IMR-90 (cell line): ENCODE results near the gene CYTH4. TPM values are rescaled to one million over a fixed set of nuclear protein-coding genes. Genes with fewer than 3 reads are reported as not detected.

Experiments used
- ATAC-seq: fragments of 200-7000 bp; cut with Tn5 transposase; 2 replicates; pipeline ENCODE4 v1.9.1; 2020; ENCODE audit warnings: low read depth, mild to moderate bottlenecking, moderate library complexity
- BruUV-seq: library from RNA; stranded (reverse); fragments of 400-500 nt; replicated peaks from 2 replicates; lab custom pipeline; 2021; lab: Mats Ljungman, UMichigan
- CTCF ChIA-PET: fragments of 300-600 bp; formaldehyde crosslinking; extraction: SDS; loops from one replicate; lab custom pipeline; 2021; ENCODE audit warnings: antibody characterized with exemption; lab: Yijun Ruan, JAX
- POLR2A ChIA-PET: fragments of 300-600 bp; sonication (Branson Sonifier 250); formaldehyde crosslinking; loops from one replicate; lab custom pipeline; 2022; ENCODE audit warnings: antibody characterized with exemption; ENCODE audit not compliant: unreplicated experiment; lab: Charles Lee
- DNase-seq: peaks from one replicate; pipeline ENCODE4 v3.0.0; 2013
- H2AFZ ChIP-seq: replicated peaks from 2 replicates; pipeline ENCODE3; 2013; ENCODE audit warnings: low read length, mild to moderate bottlenecking; ENCODE audit not compliant: poor library complexity
- H2AK5ac ChIP-seq: 2 replicates; pipeline ENCODE4 v1.6.1; 2013; ENCODE audit warnings: low read depth, low read length, inconsistent platforms
- H2AK9ac ChIP-seq: replicated peaks from 2 replicates; pipeline ENCODE3; 2013; ENCODE audit warnings: mild to moderate bottlenecking, low read depth, low read length, moderate library complexity; ENCODE audit not compliant: poor library complexity
- H2BK120ac ChIP-seq: 2 replicates; pipeline ENCODE4 v1.6.1; 2013; ENCODE audit warnings: low read depth, low read length, inconsistent platforms
- H2BK15ac ChIP-seq: 3 replicates; pipeline ENCODE4 v1.6.1; 2013; ENCODE audit warnings: low read depth, low read length, inconsistent platforms
- H2BK20ac ChIP-seq: 2 replicates; pipeline ENCODE4 v1.6.1; 2013; ENCODE audit warnings: low read depth, mild to moderate bottlenecking, inconsistent platforms, low read length, moderate library complexity
- H2BK5ac ChIP-seq: 2 replicates; pipeline ENCODE4 v1.6.1; 2013; ENCODE audit warnings: mild to moderate bottlenecking, low read depth, low read length, inconsistent platforms; ENCODE audit not compliant: poor library complexity, severe bottlenecking
- H3K14ac ChIP-seq: replicated peaks from 2 replicates; pipeline ENCODE4 v1.6.1; 2013; ENCODE audit warnings: low read depth, low read length, inconsistent platforms
- H3K18ac ChIP-seq: 2 replicates; pipeline ENCODE4 v1.6.1; 2013; ENCODE audit warnings: low read depth, low read length, control low read depth
- H3K23ac ChIP-seq: 2 replicates; pipeline ENCODE4 v1.6.1; 2013; ENCODE audit warnings: low read depth, low read length, inconsistent platforms
- H3K27ac ChIP-seq: 2 replicates; pipeline ENCODE4 v1.5.1; 2013; ENCODE audit warnings: mild to moderate bottlenecking, control low read depth, low read length; ENCODE audit not compliant: insufficient read depth
- H3K27me3 ChIP-seq: 2 replicates; pipeline ENCODE4 v1.6.1; 2013; ENCODE audit warnings: low read length; ENCODE audit not compliant: control insufficient read depth, insufficient read depth
- H3K36me3 ChIP-seq: 2 replicates; pipeline ENCODE4 v1.6.1; 2013; ENCODE audit warnings: low read length, mixed read lengths; ENCODE audit not compliant: control insufficient read depth, insufficient read depth
- H3K4ac ChIP-seq: 2 replicates; pipeline ENCODE4 v1.6.1; 2013; ENCODE audit warnings: low read depth, low read length, inconsistent platforms
- H3K4me1 ChIP-seq: 2 replicates; pipeline ENCODE4 v1.6.1; 2013; ENCODE audit warnings: low read length, mixed read lengths; ENCODE audit not compliant: control insufficient read depth, insufficient read depth
- H3K4me2 ChIP-seq: 2 replicates; pipeline ENCODE4 v1.6.1; 2013; ENCODE audit warnings: low read depth, mild to moderate bottlenecking, control low read depth, low read length, moderate library complexity
- H3K4me3 ChIP-seq: 2 replicates; pipeline ENCODE4 v1.5.1; 2013; ENCODE audit warnings: low read depth, mild to moderate bottlenecking, control low read depth, low read length, moderate library complexity; ENCODE audit not compliant: insufficient read depth
- H3K56ac ChIP-seq: 2 replicates; pipeline ENCODE4 v1.6.1; 2013; ENCODE audit warnings: low read length, inconsistent platforms; ENCODE audit not compliant: insufficient read depth; ENCODE audit errors: extremely low read depth
- H3K79me1 ChIP-seq, 2 experiments: 2 replicates each; pipeline ENCODE4 v1.6.1; 2013; ENCODE audit warnings: low read length in 2 of 2, inconsistent platforms in 1 of 2, low read depth in 1 of 2
- H3K9ac ChIP-seq: 2 replicates; pipeline ENCODE4 v1.6.1; 2013; ENCODE audit warnings: low read depth, low read length, control low read depth
- H3K9me1 ChIP-seq: 2 replicates; pipeline ENCODE4 v1.6.1; 2013; ENCODE audit warnings: low read length, inconsistent platforms; ENCODE audit not compliant: insufficient read depth
- H3K9me3 ChIP-seq: 2 replicates; pipeline ENCODE4 v1.6.1; 2013; ENCODE audit warnings: low read length; ENCODE audit not compliant: control insufficient read depth, insufficient read depth
- H4K20me1 ChIP-seq: 2 replicates; pipeline ENCODE4 v1.6.1; 2013; ENCODE audit warnings: low read length, inconsistent platforms; ENCODE audit not compliant: insufficient read depth
- H4K5ac ChIP-seq: 2 replicates; pipeline ENCODE4 v1.6.1; 2013; ENCODE audit warnings: mild to moderate bottlenecking, low read depth, low read length, control low read depth
- H4K8ac ChIP-seq, 2 experiments: 2 replicates each; pipeline ENCODE4 v1.6.1; 2013; ENCODE audit warnings: low read depth in 2 of 2, low read length in 2 of 2, control low read depth in 1 of 2, inconsistent platforms in 1 of 2
- H4K91ac ChIP-seq: 2 replicates; pipeline ENCODE4 v1.6.1; 2013; ENCODE audit warnings: low read depth, low read length, inconsistent platforms; ENCODE audit not compliant: insufficient read depth
- BHLHE40 ChIP-seq: fragments of 150-350 bp; IDR thresholded peaks from 2 replicates; pipeline ENCODE4 v1.6.1; 2016; ENCODE audit warnings: mild to moderate bottlenecking, low read depth, low read length
- CEBPB ChIP-seq: IDR thresholded peaks from 2 replicates; pipeline ENCODE4 v1.6.1; 2012; ENCODE audit warnings: low read depth, low read length, improper control_type of control experiment
- CHD1 ChIP-seq: IDR thresholded peaks from 2 replicates; pipeline ENCODE4 v1.6.1; 2012; ENCODE audit warnings: low read depth, low read length, improper control_type of control experiment
- CTCF ChIP-seq: conservative IDR thresholded peaks from 2 replicates; pipeline ENCODE4 v1.5.1; 2012; ENCODE audit warnings: mild to moderate bottlenecking, low read depth, low read length, improper control_type of control experiment
- ELK1 ChIP-seq: fragments of 150-350 bp; IDR thresholded peaks from 2 replicates; pipeline ENCODE4 v1.6.1; 2016; ENCODE audit warnings: low read depth, mild to moderate bottlenecking, low read length, moderate library complexity, borderline replicate concordance
- FOS ChIP-seq: fragments of 150-350 bp; IDR thresholded peaks from 2 replicates; pipeline ENCODE4 v1.6.1; 2016; ENCODE audit warnings: low read depth, low read length
- MAZ ChIP-seq: IDR thresholded peaks from 2 replicates; pipeline ENCODE4 v1.6.1; 2012; ENCODE audit warnings: low read depth, mild to moderate bottlenecking, low read length, improper control_type of control experiment, moderate library complexity, borderline replicate concordance
- MXI1 ChIP-seq: IDR thresholded peaks from 2 replicates; pipeline ENCODE4 v1.6.1; 2012; ENCODE audit warnings: low read depth, mild to moderate bottlenecking, low read length, moderate library complexity, borderline replicate concordance
- NFE2L2 ChIP-seq: fragments of 150-350 bp; IDR thresholded peaks from 2 replicates; pipeline ENCODE4 v1.6.1; 2016; ENCODE audit warnings: low read depth, mild to moderate bottlenecking, low read length
- POLR2A ChIP-seq: IDR thresholded peaks from 2 replicates; pipeline ENCODE4 v1.6.1; 2012; ENCODE audit warnings: mild to moderate bottlenecking, low read depth, low read length
- RAD21 ChIP-seq: IDR thresholded peaks from 2 replicates; pipeline ENCODE4 v1.6.1; 2012; ENCODE audit warnings: low read length, improper control_type of control experiment
- RCOR1 ChIP-seq: IDR thresholded peaks from 2 replicates; pipeline ENCODE4 v1.6.1; 2012; ENCODE audit warnings: mild to moderate bottlenecking, low read length, improper control_type of control experiment; ENCODE audit not compliant: insufficient replicate concordance
- SMC3 ChIP-seq: fragments of 150-350 bp; IDR thresholded peaks from 2 replicates; pipeline ENCODE4 v1.6.1; 2016; ENCODE audit warnings: low read depth, mild to moderate bottlenecking, antibody characterized with exemption, low read length, moderate library complexity
- USF2 ChIP-seq: fragments of 150-350 bp; IDR thresholded peaks from 2 replicates; pipeline ENCODE4 v1.6.1; 2017; ENCODE audit warnings: mild to moderate bottlenecking, antibody characterized with exemption, low read length, low read depth
- WGBS, 2 experiments: methylation state at CpG; one replicate each; pipeline versions ENCODE4 v1.1.5 to v1.1.7; 2013; ENCODE audit warnings: missing lambda C conversion rate in 2 of 2; ENCODE audit not compliant: insufficient read length in 1 of 2; ENCODE audit errors: extremely low coverage in 2 of 2; 5-methylcytosine and 5-hydroxymethylcytosine counted together
- dilution Hi-C: fragments of 300-500 bp; cut with HindIII; formaldehyde crosslinking; loops from one replicate; pipeline ENCODE4 v1.14.3; 2018; ENCODE audit warnings: low sequenced_read_pairs; ENCODE audit not compliant: unreplicated experiment
- in situ Hi-C: fragments of 300-500 bp; cut with MboI; formaldehyde crosslinking; loops from 3 replicates; pipeline ENCODE4 v1.14.3; 2019; ENCODE audit warnings: low sequenced_read_pairs, inconsistent platforms, mixed read lengths
- intact Hi-C: fragments of 100-400 bp; cut with micrococcal nuclease; formaldehyde crosslinking; loops from 2 replicates; pipeline ENCODE4 v1.10.0; 2022
- polyA plus RNA-seq, 3 experiments: library from polyadenylated mRNA; depleted of rRNA; stranded (reverse); fragments of >200 nt; gene quantifications; 2 replicates each; pipeline ENCODE4 v1.2.3, GENCODE V29; 2012; ENCODE audit warnings: low replicate concordance in 1 of 3
- total RNA-seq: library from RNA; depleted of rRNA; stranded (reverse); fragments of >200 nt; gene quantifications from 2 replicates; pipeline ENCODE4 v1.2.3, GENCODE V29; 2012

Gene CYTH4
- total and polyA plus RNA-seq, 2 of the 4 experiments (the other 2 are of a cell fraction): 0.36 to 0.55 TPM

GRCh38 chr22:37273126-37273845 is 9.0 kb upstream of the CYTH4 start:
- Histone ChIP-seq H3K18ac (peak overlapping the region; percentile 77), H4K8ac (peak overlapping the region; percentile 66 to 97; a peak in 3 of 4 replicates), H3K27ac (peak overlapping the region; percentile 64), H4K20me1 (no peaks in the 10 kb centered on the region), H3K4me2 (no peak overlapping the region), H3K36me3 (no peaks in the 10 kb centered on the region), H3K79me1 (no peaks in the 10 kb centered on the region), H3K23ac (peak overlapping the region; percentile 97), H2AK9ac (peak overlapping the region; percentile 82), H2BK5ac (peak overlapping the region; percentile 83), H2BK120ac (peak overlapping the region; percentile 97), H3K14ac (peak overlapping the region; percentile 99), H3K9me3 (no peaks in the 10 kb centered on the region), H2BK20ac (peak overlapping the region; percentile 98), H3K4ac (peak overlapping the region; percentile 99), H2AK5ac (peak overlapping the region; percentile 96), H2BK15ac (peak overlapping the region; percentile 98; the same call in 2 of the 3 replicates), H3K4me1 (peaks cover 5% of the 10 kb centered on the region), H3K27me3 (no peaks in the 10 kb centered on the region), H3K4me3 (no peak overlapping the region), H3K56ac (peak overlapping the region; percentile 75), H3K9ac (peak overlapping the region; percentile 49; the same call in 1 of the 2 replicates), H4K91ac (peak overlapping the region; percentile 92), H2AFZ (peak overlapping the region; percentile 90), H3K9me1 (peaks cover 11% of the 10 kb centered on the region), H4K5ac (peak overlapping the region; percentile 70)
- in situ Hi-C loops: no loop called here
- WGBS, 2 experiments: 61% methylated on average over 12 of the region's 17 CpGs; no CpG with 5 or more reads in 1 of the 2 experiments
- intact Hi-C loops: no loop called here
- DNase-seq: peak; percentile 79
- POLR2A ChIA-PET: interaction anchor here (0.7 kb wide), 1 partner anchor 14 kb away, joined by 3 read pairs; no protein-coding TSS in a partner anchor
- CTCF ChIA-PET: interaction anchor here (0.5 to 1.1 kb wide), 3 partner anchors 13 to 185 kb away, joined by 3 to 6 read pairs (median 3); no protein-coding TSS in a partner anchor
- BruUV-seq: no TSS peak
- dilution Hi-C loops: no loop called here
- ATAC-seq: peak; percentile 87
- TF ChIP-seq CTCF (no peak), CHD1 (no peak), USF2 (no peak), BHLHE40 (no peak), FOS (peak; percentile 32; the same call in 1 of the 2 replicates), ELK1 (no peak), CEBPB (no peak), RCOR1 (peak; percentile 100), SMC3 (no peak), RAD21 (0 out of 2 replicates have a peak, but pooled peaks have one; percentile 3), NFE2L2 (peak; percentile 19; the same call in 1 of the 2 replicates), MXI1 (no peak), MAZ (no peak), POLR2A (no peak)
